BE2C (cell line): ENCODE data around the gene BAIAP2L1.
"Not testable (repeated sequence)": the region's sequence is repeated elsewhere in the genome, so short reads cannot be mapped to it uniquely, and the experiment has no call there.

Source experiments
- DNase-seq: peaks from one replicate; pipeline ENCODE4 v3.0.0-alpha.2; 2020
- H3K27me3 ChIP-seq: fragments of 250-450 bp; sonication (Bioruptor Pico); 2 replicates; pipeline ENCODE4 v1.5.1; 2020; ENCODE audit warnings: mild to moderate bottlenecking
- H3K36me3 ChIP-seq: fragments of 250-450 bp; sonication (Bioruptor Pico); 2 replicates; pipeline ENCODE4 v1.5.1; 2020; ENCODE audit warnings: mild to moderate bottlenecking
- H3K4me1 ChIP-seq: fragments of 250-450 bp; sonication (Bioruptor Pico); 2 replicates; pipeline ENCODE4 v1.5.1; 2020
- H3K4me3 ChIP-seq: 2 replicates; pipeline ENCODE4 v1.5.1; 2011; ENCODE audit warnings: low read depth, low read length
- H3K9me3 ChIP-seq: fragments of 250-450 bp; sonication (Bioruptor Pico); 2 replicates; pipeline ENCODE4 v1.5.1; 2020
- CTCF ChIP-seq: IDR thresholded peaks from 2 replicates; pipeline ENCODE4 v1.5.1; 2012; ENCODE audit warnings: mild to moderate bottlenecking, low read depth, low read length

BAIAP2L1 gene

GRCh38 chr7:98322331-98323270, 78.3 kb downstream of the BAIAP2L1 start:
- Histone ChIP-seq H3K36me3 (no peaks in the 10 kb centered on the region), H3K4me1 (no peaks in the 10 kb centered on the region), H3K9me3 (no peaks in the 10 kb centered on the region), H3K4me3 (no peak overlapping the region), H3K27me3 (peaks cover 17% of the 10 kb centered on the region)
- DNase-seq: no peak
- TF ChIP-seq CTCF: no peak

- no peaks in the 10 kb centered on the region for H3K9me3 ChIP-seq
- no peak overlapping the region for H3K4me3 ChIP-seq
- H3K4me1 ChIP-seq: no peaks in the 10 kb centered on the region
- TF ChIP-seq CTCF: no peak
- peaks cover 17% of the 10 kb centered on the region for H3K27me3 ChIP-seq
- DNase-seq: no peak
- no peaks in the 10 kb centered on the region for H3K36me3 ChIP-seq
Observed at GRCh38 chr7:98321301-98321700, 79.6 kb downstream of the BAIAP2L1 start.

GRCh38 chr7:98319176-98319575, 81.7 kb downstream of the BAIAP2L1 start:
- H3K4me3 ChIP-seq: no peak overlapping the region
- H3K27me3 ChIP-seq: peaks cover 17% of the 10 kb centered on the region
- DNase-seq: no peak
- no peaks in the 10 kb centered on the region; the same call in 1 of the 2 replicates for H3K4me1 ChIP-seq
- no peaks in the 10 kb centered on the region for H3K9me3 ChIP-seq
- H3K36me3 ChIP-seq: no peaks in the 10 kb centered on the region
- no peak for TF ChIP-seq CTCF

- H3K4me1 ChIP-seq: no peaks in the 10 kb centered on the region; the same call in 1 of the 2 replicates
- H3K4me3 ChIP-seq: no peak overlapping the region
- DNase-seq: no peak
- H3K36me3 ChIP-seq: no peaks in the 10 kb centered on the region
- H3K9me3 ChIP-seq: no peaks in the 10 kb centered on the region
- H3K27me3 ChIP-seq: peaks cover 10% of the 10 kb centered on the region
- TF ChIP-seq CTCF: no peak
Observed at GRCh38 chr7:98317366-98318040, 83.4 kb downstream of the BAIAP2L1 start.

- not testable (repeated sequence) for H3K4me3 ChIP-seq, H3K27me3 ChIP-seq, H3K9me3 ChIP-seq, H3K36me3 ChIP-seq, H3K4me1 ChIP-seq, DNase-seq
Observed at GRCh38 chr7:98315994-98316527, 84.8 kb downstream of the BAIAP2L1 start.

DNA sequence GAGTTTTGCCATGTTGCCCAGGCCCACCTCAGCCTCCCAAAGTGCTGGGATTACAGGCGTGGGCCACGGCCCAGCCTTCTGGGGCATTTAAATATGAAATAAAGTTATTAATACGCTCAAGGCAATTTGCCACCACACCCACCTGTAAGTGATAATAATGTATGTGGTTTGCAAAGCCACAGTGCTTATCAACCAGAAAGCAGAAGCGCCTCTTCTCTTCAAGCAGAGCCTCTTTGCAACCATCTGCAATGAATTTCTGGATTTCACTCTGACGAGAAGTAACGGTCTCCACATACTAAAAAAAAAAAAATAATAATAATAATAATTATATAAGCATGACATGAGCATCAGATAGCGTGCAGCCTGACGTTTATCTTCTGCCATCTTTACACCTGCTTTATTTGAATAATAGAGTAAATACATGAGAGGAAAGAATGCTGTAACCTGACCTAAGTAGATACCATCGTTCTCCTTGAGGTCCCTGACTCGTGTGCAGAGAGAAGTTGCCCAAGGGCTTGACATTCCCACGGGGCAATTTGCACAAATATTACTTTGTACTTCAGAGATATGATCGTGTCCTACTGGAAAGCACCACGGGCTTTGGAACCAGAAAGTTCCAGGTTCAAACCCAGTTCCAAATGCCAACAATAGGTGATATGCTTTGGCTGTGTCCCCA, 85.4 kb downstream of the BAIAP2L1 start:
- no peaks in the 10 kb centered on the region for H3K9me3 ChIP-seq
- H3K4me1 ChIP-seq: no peaks in the 10 kb centered on the region; the same call in 1 of the 2 replicates
- H3K36me3 ChIP-seq: no peaks in the 10 kb centered on the region

More for the DNA sequence above, 85.4 kb downstream of the BAIAP2L1 start:
- Histone ChIP-seq H3K4me3 (no peak overlapping the region), H3K27me3 (peaks cover 7% of the 10 kb centered on the region)
- no peak for DNase-seq
- no peak for TF ChIP-seq CTCF
